ENCODE measurements around the gene CEP350. TPM values are rescaled to one million over a fixed set of nuclear protein-coding genes. Genes with fewer than 3 reads are reported as not detected.

Gene CEP350
- total RNA-seq, 120 experiments from 2014 or later: 49.3 to 111 (median 81.4) TPM

Other genes with a start within 250 kb of the CEP350 start
- 1 to 10 TPM in 110 of 120 experiments, under 1 TPM in 10; 0.19 to 7.9 (median 2.4) TPM for gene FAM163A, start 211.5 kb upstream of the CEP350 start, total RNA-seq
- 10 to 100 TPM; 50.6 to 81.6 (median 65.7) TPM for gene TOR1AIP2, start 77.0 kb upstream of the CEP350 start, total RNA-seq
- gene TOR1AIP1, start 72.5 kb upstream of the CEP350 start, total RNA-seq: 10 to 100 TPM; 35.1 to 73.4 (median 45.9) TPM
- 10 to 100 TPM; 33.6 to 62.6 (median 46.1) TPM for gene QSOX1, start 200.1 kb downstream of the CEP350 start, total RNA-seq

Data from dorsolateral prefrontal cortex (tissue), 118 donors.